Caco-2 (cell line): ENCODE measurements around the gene ZNF521. TPM values are rescaled to one million over a fixed set of nuclear protein-coding genes. Genes with fewer than 3 reads are reported as not detected.

ENCODE experiments used
- BruUV-seq: library from RNA; stranded (reverse); fragments of 400-500 nt; replicated peaks from 2 replicates; lab custom pipeline; 2021; lab: Mats Ljungman, UMichigan
- CTCF ChIA-PET: fragments of 300-600 bp; sonication (Branson Sonifier 250); formaldehyde crosslinking; loops from one replicate; lab custom pipeline; 2022; ENCODE audit warnings: antibody characterized with exemption; lab: Charles Lee
- POLR2A ChIA-PET: fragments of 300-600 bp; sonication (Branson Sonifier 250); formaldehyde crosslinking; loops from one replicate; lab custom pipeline; 2022; ENCODE audit warnings: antibody characterized with exemption; lab: Charles Lee
- DNase-seq, 2 experiments: peaks; one replicate each; pipeline versions ENCODE4 v3.0.0 to v3.0.0-alpha.2; 2020 to 2022
- H3K27me3 ChIP-seq: replicated peaks from 2 replicates; pipeline ENCODE4 v1.6.0; 2011; ENCODE audit warnings: low read length; ENCODE audit not compliant: control insufficient read depth, insufficient read depth
- H3K36me3 ChIP-seq: 2 replicates; pipeline ENCODE4 v1.5.1; 2011; ENCODE audit warnings: low read length; ENCODE audit not compliant: control insufficient read depth, insufficient read depth
- H3K4me1 ChIP-seq: fragments of 250-450 bp; sonication (Bioruptor Pico); 2 replicates; pipeline ENCODE4 v1.5.1; 2020; ENCODE audit warnings: mild to moderate bottlenecking
- H3K4me3 ChIP-seq: 2 replicates; pipeline ENCODE4 v1.5.1; 2011; ENCODE audit warnings: low read depth, mild to moderate bottlenecking, control low read depth, low read length
- H3K9me3 ChIP-seq: fragments of 250-450 bp; sonication (Bioruptor Pico); 2 replicates; pipeline ENCODE4 v1.5.1; 2020; ENCODE audit warnings: mild to moderate bottlenecking, moderate library complexity
- H3K27ac Mint-ChIP-seq: one replicate; pipeline ENCODE4 v1.8.0; 2022; ENCODE audit warnings: mixed read lengths; ENCODE audit not compliant: unreplicated experiment
- H3K27me3 Mint-ChIP-seq: one replicate; pipeline ENCODE4 v1.8.0; 2022; ENCODE audit warnings: mixed read lengths; ENCODE audit not compliant: insufficient read depth, unreplicated experiment
- H3K36me3 Mint-ChIP-seq: one replicate; pipeline ENCODE4 v1.8.0; 2022; ENCODE audit warnings: mild to moderate bottlenecking, mixed read lengths; ENCODE audit not compliant: insufficient read depth, unreplicated experiment
- H3K4me1 Mint-ChIP-seq: one replicate; pipeline ENCODE4 v1.8.0; 2022; ENCODE audit warnings: low read depth, mixed read lengths; ENCODE audit not compliant: unreplicated experiment
- H3K4me3 Mint-ChIP-seq: one replicate; pipeline ENCODE4 v1.8.0; 2022; ENCODE audit warnings: mild to moderate bottlenecking, moderate library complexity, mixed read lengths; ENCODE audit not compliant: unreplicated experiment
- H3K9me3 Mint-ChIP-seq: one replicate; pipeline ENCODE4 v1.8.0; 2022; ENCODE audit warnings: mixed read lengths; ENCODE audit not compliant: unreplicated experiment
- intact Hi-C: fragments of 100-400 bp; cut with micrococcal nuclease; formaldehyde crosslinking; loops from one replicate; pipeline ENCODE4 v1.10.0; 2022; ENCODE audit not compliant: unreplicated experiment
- total RNA-seq: library from RNA; stranded (reverse); gene quantifications from 2 replicates; pipeline ENCODE4 v1.2.3, GENCODE V29; 2022
- TF ChIP-seq, protein P1 (sequence below), 2 experiments: fragments of 200-600 bp in 1 of 2; IDR thresholded peaks; 1 replicate in 1 of 2; 2 replicates in 1 of 2; pipeline versions ENCODE4 v1.5.1 to v1.8.0; 2011 to 2022; ENCODE audit warnings: antibody characterized with exemption in 1 of 2, control low read depth in 1 of 2, inconsistent platforms in 1 of 2, low read depth in 1 of 2, low read length in 1 of 2, mild to moderate bottlenecking in 1 of 2, moderate library complexity in 1 of 2; ENCODE audit not compliant: insufficient read depth in 1 of 2, severe bottlenecking in 1 of 2, unreplicated experiment in 1 of 2

ZNF521 gene
- total RNA-seq, 1 experiment from 2014 or later, result not detected

DNA sequence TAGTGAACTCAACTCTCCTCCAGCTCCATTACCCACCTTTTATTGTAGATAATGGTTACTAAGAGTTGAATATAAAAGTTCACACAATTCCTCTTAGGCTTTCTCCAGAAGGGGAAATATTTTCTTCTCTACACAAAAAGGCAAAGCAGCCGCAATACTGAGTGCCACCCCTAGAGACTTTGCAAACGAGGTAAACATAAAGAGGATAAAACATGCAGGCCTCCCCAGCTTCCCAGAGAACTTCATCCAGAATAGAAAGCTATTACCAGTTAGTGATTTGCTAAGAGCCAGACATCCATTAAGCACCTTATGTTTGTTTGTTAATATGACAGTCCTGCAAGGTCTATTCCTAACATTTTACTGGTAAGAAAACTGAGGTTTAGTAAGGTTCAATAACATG, 17.4 kb downstream of the ZNF521 start:
- no peaks in the 10 kb centered on the region for H3K9me3 ChIP-seq
- Mint-ChIP-seq H3K4me3 (no peak overlapping the region), H3K27ac (no peak overlapping the region), H3K4me1 (no peaks in the 10 kb centered on the region), H3K36me3 (no peaks in the 10 kb centered on the region), H3K27me3 (peaks cover 10% of the 10 kb centered on the region), H3K9me3 (no peaks in the 10 kb centered on the region)
- no peaks in the 10 kb centered on the region for H3K27me3 ChIP-seq
- BruUV-seq, result no TSS peak
- H3K36me3 ChIP-seq, result no peaks in the 10 kb centered on the region
- no peaks in the 10 kb centered on the region for H3K4me1 ChIP-seq
- POLR2A ChIA-PET, result no interaction called here
- CTCF ChIA-PET, result interaction anchor here (0.6 kb wide), 1 partner anchor 608 kb away, joined by 3 read pairs; no protein-coding TSS in a partner anchor
- no peak overlapping the region for H3K4me3 ChIP-seq
- no peak for DNase-seq
- intact Hi-C loops, result no loop called here
- TF ChIP-seq, protein P1, sequence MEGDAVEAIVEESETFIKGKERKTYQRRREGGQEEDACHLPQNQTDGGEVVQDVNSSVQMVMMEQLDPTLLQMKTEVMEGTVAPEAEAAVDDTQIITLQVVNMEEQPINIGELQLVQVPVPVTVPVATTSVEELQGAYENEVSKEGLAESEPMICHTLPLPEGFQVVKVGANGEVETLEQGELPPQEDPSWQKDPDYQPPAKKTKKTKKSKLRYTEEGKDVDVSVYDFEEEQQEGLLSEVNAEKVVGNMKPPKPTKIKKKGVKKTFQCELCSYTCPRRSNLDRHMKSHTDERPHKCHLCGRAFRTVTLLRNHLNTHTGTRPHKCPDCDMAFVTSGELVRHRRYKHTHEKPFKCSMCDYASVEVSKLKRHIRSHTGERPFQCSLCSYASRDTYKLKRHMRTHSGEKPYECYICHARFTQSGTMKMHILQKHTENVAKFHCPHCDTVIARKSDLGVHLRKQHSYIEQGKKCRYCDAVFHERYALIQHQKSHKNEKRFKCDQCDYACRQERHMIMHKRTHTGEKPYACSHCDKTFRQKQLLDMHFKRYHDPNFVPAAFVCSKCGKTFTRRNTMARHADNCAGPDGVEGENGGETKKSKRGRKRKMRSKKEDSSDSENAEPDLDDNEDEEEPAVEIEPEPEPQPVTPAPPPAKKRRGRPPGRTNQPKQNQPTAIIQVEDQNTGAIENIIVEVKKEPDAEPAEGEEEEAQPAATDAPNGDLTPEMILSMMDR (IDR thresholded peaks at IDR 0.05; ENCODE audit: insufficient read depth in 1 of 2, low read depth in 1 of 2, low read length in 1 of 2, severe bottlenecking in 1 of 2, unreplicated experiment in 1 of 2), result no peak

DNA sequence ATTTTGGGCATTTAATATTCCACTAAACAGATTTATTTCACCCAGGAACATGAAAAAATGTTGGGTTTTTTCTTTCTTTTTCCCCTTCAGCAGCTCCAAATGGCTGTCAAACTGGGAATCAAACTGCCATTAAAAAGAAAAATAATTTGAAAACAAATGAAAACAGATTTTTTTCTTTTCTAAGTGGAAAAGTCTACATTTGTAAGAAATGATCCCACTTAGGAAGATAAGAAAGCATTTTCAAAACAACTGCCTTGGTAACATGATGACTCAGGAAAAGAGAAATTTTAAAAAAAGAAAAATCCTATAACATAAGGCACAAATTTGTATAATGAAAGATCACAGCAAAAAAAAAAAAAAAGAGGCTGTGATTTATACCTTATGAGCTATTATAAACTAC, 20.0 kb downstream of the ZNF521 start:
- Mint-ChIP-seq H3K9me3 (no peaks in the 10 kb centered on the region), H3K4me3 (no peak overlapping the region), H3K4me1 (no peaks in the 10 kb centered on the region), H3K27me3 (peaks cover 14% of the 10 kb centered on the region), H3K36me3 (no peaks in the 10 kb centered on the region), H3K27ac (no peak overlapping the region)
- no peaks in the 10 kb centered on the region for H3K27me3 ChIP-seq
- POLR2A ChIA-PET, result no interaction called here
- intact Hi-C loops, result no loop called here
- TF ChIP-seq, protein P1 (IDR thresholded peaks at IDR 0.05; ENCODE audit: insufficient read depth in 1 of 2, low read depth in 1 of 2, low read length in 1 of 2, severe bottlenecking in 1 of 2, unreplicated experiment in 1 of 2), result no peak
- H3K4me3 ChIP-seq, result no peak overlapping the region
- no peaks in the 10 kb centered on the region for H3K9me3 ChIP-seq
- BruUV-seq, result no TSS peak
- no peaks in the 10 kb centered on the region for H3K4me1 ChIP-seq
- CTCF ChIA-PET, result no interaction called here
- no peaks in the 10 kb centered on the region for H3K36me3 ChIP-seq
- no peak for DNase-seq

DNA sequence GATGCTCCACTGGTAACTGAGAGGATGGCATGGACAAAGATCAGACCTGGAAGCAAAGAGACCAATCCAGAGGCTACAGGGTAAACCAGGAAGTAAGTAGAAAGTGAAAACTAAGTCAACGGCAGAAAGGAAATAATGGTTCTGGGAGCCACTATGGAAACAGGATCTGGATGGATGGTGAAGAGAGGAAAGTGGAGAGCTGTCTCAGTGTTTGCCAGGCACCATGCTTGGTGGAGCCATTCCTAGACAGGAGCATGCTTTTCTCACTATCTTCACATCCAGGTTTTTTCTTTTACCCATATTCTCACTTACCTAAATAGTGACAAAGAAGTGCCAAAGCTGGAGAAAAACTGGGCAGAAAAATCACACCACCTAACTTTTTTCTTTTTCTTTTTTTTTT, 22.2 kb downstream of the ZNF521 start:
- ChIA-PET CTCF (no interaction called here), POLR2A (no interaction called here)
- Mint-ChIP-seq H3K4me1 (no peaks in the 10 kb centered on the region), H3K27ac (no peak overlapping the region), H3K27me3 (peaks cover 5% of the 10 kb centered on the region), H3K4me3 (no peak overlapping the region), H3K36me3 (no peaks in the 10 kb centered on the region), H3K9me3 (no peaks in the 10 kb centered on the region)
- TF ChIP-seq, protein P1 (IDR thresholded peaks at IDR 0.05; ENCODE audit: insufficient read depth in 1 of 2, low read depth in 1 of 2, low read length in 1 of 2, severe bottlenecking in 1 of 2, unreplicated experiment in 1 of 2), result no peak
- DNase-seq, result no peak
- Histone ChIP-seq H3K4me1 (no peaks in the 10 kb centered on the region), H3K9me3 (no peaks in the 10 kb centered on the region), H3K4me3 (no peak overlapping the region), H3K36me3 (no peaks in the 10 kb centered on the region), H3K27me3 (no peaks in the 10 kb centered on the region)
- intact Hi-C loops, result no loop called here
- BruUV-seq, result no TSS peak
